ENCODE data around the gene NEDD8.
"Not testable (repeated sequence)": the region's sequence is repeated elsewhere in the genome, so short reads cannot be mapped to it uniquely, and the experiment has no call there.

The NEDD8 gene

DNA sequence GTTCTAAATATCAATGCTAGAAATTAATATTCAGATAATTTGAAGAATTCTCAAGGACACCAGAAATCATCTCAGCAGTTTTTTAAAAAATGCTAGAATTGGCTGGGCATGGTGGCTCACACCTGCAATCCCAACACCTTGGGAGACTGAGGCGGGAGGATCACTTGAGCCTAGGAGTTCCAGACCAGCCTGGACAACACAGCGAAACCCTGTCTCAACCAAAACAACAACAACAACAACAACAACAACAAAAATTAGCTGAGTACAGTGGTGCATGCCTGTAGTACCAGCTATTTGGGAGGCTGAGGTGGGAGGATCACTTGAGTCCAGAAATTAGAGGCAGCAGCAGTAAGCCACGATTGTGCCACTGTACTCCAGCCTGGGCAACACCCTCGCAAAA, 13.1 kb downstream of the NEDD8 start:
- no peak for DNase-seq

DNA sequence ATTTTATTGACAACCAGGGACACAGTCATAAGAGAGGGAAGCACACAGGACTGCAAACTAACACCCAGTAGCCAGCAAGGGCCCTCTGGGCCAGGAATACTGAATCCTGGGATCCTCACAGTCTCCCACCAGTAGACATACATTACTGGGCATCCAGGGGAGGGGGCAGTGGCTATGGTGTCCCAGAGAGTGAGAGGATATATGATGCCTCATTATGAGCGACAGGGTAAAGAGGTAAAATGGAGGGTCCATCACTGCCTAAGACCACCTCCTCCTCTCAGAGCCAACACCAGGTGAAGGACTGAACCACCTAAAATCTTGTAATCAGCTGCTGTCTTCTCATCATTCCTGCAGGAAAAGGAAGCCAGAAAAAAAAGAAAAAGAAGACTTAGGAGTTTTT, 15.3 kb downstream of the NEDD8 start:
- DNase-seq, result not testable (repeated sequence)

DNA sequence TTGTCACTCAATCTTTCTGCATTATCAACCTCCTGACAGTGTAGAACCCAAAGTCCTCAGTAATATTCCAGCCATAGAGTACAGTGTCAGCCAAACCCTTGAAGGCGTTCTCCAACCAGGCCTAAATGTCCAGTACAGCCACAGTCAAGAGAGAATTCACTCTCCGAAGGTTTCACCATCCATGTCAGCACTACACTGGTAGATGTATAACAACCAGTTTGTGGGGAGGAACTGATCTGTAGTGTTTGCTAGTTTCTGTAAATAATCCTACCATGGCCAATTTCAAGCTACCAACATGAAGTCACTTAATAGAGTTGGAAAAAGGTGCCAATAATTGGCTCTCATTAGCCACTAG, 15.8 kb downstream of the NEDD8 start:
- DNase-seq, result no peak

DNA sequence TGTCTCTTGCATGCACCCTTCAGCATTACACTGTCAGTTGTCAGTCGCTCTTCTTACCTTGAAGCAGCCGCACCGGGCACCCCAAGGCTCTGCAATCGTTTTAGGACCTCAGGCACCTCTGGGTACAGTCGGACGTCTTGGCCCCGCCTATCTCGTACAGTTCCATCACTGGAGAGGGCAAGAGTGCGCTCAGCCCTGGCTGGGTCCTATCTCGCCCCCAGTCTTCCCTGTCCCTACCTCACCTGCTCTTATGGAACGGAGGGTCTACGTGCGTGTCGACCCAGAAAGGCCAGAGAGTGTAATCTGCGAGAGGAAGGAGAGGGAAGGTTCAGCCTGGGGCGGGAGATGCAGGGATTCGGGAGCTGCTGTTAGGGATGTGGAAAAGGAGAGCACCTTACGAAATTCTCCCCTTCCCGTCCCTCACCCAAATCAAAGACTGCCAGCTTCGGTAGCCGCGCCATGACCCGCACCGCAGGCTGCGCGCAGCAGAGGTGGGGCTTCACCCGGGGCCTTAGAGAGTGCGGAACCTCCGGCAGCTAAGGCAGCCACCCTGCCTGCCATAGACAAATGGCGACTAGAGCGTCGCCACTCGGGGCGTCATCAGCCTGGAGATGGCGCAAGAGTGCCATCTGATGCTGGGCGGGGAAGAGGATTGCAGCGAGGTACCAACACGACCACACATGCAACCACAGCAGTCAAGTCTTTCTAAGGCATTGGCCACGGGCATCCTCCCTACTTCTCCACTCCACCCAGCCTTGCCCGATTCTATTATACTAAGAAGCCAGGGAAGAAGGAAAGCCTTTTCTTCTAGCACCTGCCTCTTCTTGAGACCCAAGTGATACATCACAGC, 16.4 kb downstream of the NEDD8 start, which contains the start of gene MDP1:
TSS of gene MDP1 (minus strand) at position 572 of the 850 bp plus-strand sequence. CDS start at position 461, 111 bp downstream.
- peak; percentile 89 for DNase-seq

DNA sequence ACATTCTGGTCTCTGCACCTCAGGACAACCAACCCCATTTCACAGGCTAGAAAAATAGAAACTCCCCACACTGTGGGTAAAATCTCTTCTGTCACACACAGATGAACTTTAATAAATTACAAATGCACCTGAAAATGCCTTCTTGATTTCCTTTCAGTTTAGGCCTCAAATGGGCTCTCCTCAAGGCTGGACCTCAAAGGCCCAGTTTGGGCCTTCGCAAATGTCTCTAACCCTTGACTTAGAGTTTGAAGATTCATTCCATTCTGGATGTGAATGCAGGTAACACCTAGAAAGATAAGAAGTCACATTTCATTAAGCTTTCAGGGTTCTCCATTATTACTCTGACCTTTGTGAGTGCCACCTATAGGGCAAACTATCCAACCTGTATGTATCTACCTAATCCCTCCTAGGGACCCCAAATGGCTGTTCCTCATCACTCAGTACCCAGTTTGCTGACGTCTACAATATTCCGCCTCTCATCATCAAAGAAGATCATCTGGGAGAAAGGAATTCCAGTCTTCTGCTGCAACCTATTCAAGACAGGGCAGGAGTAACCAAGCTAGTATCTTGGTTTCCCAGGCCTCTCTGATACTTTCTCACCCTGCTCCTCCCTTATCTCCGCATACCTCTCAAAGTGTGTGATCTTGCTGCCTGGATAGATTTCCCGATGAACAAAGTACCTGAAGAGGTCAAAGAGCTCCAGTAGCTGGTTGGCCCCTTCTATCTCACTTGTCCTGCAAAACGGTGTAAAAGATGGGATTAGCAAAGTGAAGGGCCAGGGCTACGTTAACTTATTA, 18.1 kb downstream of the NEDD8 start:
- no peak for DNase-seq

DNA sequence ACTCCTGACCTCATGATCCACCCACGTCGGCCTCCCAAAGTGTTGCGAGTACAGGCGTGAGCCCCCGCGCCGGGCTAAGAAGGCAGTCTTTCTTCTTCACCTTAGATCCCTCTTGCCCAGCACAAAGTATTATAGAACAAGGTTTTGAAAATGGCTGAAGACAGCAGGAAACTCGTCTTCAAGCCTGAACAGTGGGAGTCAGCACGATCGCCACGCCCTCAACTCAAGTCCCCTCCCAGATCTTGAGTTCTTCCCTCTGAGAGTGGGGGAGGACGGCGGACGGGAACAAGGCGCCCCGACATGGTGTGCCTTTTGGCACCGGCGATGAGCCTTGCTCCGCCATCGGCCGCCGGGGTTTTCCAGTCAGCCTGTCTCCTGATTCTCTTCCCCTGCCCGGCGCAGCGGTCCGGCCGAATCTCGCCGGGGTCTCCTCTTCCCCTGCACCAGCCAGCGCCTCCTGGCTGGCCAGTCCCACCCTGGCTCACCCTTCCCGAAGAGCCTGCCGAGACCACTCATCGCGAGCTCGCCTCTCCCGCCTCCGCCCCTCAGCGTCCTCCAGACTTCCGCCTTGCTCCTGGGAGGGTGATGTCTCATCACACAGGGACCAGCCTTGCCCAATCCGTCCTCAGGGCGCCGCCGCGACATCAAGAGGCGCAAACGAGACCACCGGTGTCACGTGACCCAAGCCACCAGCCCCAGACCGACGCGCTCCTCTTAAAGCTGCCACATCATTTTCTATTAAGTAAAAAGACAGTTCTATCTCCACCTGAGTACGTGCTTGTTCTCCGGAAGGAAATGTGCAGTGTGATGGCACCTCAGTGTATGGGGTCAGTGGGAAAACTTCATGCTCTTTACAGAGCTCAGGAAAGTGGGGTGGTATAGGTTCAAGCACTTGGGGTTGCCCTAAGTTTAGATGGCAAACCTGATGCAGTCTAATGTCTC, 19.0 kb downstream of the NEDD8 start, which contains the start of gene CHMP4A:
TSS of gene CHMP4A (minus strand) at position 565 of the 942 bp plus-strand sequence. CDS start at position 516, 49 bp downstream.
- peak; percentile 98 for DNase-seq

DNA sequence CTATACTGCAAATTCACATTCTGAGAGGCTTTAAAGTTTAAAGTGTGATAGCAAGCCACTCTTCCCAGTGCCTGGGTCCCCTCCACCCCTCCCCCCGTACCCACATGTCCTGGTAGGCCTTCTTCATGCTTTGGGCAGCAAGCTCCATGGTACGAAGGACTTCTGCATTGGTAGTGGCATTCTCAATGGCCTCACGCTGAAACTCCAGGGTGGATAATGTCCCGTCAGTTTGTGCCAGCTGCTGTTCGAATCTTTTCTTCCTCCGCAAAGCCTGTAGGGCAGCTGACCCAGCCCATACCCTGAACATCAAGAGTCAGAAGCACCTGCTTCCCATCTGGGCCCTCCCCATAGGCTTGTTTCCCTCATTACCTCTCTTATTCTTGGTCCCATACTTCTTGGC, 20.9 kb downstream of the NEDD8 start:
- no peak for DNase-seq

DNA sequence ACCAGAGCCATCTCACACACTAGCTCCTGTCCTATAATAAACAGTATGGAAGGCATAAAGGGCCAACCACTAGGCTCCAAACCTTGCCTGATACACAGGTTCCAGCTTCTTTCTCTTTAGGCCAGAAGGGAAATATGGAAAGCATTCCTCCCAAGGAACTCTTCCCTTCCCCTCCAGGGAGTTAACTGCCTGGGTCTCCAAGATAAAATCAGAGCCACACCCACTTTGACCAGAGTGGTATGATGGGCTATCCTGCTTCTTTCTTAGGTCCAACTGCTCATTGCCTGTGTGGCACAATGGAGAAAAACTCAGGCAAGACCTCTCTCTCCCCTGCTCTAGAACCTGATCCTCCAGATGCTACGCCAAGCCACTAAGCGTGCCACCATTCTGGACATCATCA, 24.5 kb downstream of the NEDD8 start:
- DNase-seq, result no peak

DNA sequence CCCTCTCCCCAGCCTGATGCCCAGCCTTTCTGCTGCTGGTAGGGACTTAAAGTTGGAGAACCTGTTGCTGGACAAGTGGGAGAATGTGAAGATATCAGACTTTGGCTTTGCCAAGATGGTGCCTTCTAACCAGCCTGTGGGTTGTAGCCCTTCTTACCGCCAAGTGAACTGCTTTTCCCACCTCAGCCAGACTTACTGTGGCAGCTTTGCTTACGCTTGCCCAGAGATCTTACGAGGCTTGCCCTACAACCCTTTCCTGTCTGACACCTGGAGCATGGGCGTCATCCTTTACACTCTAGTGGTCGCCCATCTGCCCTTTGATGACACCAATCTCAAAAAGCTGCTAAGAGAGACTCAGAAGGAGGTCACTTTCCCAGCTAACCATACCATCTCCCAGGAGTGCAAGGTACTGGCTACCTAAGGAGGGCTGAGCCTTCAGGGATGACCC, 25.0 kb downstream of the NEDD8 start:
- DNase-seq, result no peak

DNA sequence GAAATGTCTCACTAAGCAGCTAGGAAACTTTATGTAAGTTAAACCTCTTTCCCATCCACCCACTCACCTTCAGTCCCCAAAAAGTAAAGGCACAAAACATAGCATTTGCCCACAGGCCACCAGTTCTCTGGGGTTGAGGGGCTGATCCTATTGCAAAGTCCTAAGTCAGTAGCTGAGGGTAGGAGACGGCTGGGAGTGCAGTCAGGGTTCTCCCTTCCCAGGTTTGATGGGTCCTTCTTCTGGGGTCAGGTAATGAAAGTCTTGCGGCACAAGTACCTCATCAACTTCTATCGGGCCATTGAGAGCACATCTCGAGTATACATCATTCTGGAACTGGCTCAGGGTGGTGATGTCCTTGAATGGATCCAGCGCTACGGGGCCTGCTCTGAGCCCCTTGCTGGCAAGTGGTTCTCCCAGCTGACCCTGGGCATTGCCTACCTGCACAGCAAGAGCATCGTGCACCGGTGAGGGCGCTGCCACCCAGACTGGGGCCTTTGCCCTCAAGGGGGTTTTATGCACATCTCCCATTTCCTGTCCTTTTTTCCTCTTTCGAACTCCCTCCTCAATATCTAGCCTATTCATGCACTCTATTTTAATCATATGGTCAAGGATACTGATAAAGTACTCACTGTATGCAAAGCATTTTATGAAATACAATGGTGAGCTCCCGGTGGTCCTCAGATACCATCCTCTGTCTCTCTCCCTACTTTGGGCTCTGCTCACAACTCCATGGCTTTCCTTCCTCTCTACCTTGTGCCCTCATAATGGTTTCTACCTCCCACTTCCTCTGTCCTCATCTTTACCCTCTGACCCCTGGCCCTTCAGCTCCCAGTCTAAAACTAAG, 25.7 kb downstream of the NEDD8 start:
- no peak for DNase-seq

DNA sequence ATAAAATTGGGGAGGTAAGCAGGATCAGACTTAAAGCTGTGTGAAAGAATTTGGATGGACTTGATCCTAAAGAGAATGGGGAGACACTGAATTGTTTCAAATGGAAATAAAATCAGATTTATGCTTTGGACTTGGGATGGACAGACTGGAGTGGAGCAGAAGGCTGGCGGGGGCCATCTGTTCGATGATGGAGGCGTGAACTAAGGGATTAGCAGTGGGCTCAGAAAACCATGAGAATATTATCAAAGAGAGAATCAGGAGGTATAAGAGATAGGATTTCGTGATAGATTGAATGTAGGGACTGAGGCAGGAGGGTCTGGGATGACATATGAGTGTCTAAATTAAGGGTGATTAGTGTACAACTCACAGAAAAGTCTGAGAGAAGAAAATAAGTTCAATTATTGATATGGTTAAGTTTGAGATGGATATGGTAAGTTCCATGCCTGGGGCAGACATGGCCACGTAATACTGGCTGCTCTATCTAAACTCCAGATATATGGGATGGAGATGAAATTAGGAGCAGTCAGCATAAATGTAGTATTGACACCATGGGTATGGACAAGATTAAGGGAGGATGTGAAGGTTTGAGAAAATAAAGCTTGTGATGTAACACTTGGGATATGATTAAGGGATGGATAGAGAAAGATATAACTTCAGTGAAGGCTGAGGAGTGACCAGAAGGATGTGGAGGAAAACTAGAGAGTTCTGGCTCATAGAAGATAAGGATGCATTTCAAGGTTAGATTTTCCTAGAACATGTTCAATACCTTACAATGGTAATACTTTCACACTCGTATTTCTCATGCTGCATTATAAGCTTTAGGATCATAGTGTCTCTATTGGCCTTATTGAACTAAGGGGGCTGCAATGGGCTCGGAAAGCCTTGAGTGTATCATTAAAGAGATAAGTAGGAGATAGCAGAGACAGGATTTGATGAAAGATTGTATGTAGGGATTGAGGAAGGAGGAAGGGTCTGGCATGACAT, 27.7 kb downstream of the NEDD8 start:
- DNase-seq, result no peak

DNA sequence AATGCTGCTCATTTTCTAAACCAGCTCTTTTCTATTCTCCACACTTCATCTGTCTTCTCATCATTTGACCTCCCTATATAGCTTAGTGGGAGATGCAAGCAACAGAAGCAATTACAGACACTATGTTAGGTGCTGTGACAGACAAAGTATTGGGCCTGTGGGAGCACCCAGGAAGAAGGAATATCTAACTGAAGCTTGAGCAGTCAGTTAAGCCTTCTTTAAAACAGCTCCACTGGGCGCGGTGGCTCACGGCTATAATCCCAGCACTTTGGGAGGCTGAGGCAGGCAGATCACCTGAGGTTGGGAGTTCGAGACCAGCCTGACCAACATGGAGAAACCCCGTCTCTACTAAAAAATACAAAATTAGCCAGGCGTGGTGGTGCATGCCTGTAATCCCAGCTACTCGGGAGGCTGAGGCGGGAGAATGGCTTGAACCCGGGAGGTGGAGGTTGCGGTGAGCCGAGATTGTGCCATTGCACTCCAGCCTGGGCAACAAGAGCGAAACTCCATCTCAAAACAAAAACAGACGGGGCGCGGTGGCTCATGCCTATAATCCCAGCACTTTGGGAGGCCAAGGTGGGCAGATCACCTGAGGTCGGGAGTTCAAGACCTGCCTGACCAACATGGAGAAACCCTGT, 28.8 kb downstream of the NEDD8 start:
- DNase-seq, result not testable (repeated sequence)

DNA sequence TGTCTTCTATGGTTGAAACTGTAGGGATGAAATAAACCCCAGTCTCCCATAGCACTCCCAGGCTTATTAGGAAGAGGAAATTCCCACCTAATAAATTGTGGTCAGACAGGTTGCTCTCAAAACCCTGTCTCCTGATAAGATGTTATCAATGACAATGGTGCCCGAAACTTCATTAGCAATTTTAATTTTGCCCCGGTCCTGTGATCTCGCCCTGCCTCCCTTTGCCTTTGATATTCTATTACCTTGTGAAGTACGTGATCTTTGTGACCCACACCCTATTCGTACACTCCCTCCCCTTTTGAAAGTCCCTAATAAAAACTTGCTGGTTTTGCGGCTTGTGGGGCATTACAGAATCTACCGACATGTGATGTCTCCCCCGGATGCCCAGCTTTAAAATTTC, 29.6 kb downstream of the NEDD8 start:
- DNase-seq, result not testable (repeated sequence)

DNA sequence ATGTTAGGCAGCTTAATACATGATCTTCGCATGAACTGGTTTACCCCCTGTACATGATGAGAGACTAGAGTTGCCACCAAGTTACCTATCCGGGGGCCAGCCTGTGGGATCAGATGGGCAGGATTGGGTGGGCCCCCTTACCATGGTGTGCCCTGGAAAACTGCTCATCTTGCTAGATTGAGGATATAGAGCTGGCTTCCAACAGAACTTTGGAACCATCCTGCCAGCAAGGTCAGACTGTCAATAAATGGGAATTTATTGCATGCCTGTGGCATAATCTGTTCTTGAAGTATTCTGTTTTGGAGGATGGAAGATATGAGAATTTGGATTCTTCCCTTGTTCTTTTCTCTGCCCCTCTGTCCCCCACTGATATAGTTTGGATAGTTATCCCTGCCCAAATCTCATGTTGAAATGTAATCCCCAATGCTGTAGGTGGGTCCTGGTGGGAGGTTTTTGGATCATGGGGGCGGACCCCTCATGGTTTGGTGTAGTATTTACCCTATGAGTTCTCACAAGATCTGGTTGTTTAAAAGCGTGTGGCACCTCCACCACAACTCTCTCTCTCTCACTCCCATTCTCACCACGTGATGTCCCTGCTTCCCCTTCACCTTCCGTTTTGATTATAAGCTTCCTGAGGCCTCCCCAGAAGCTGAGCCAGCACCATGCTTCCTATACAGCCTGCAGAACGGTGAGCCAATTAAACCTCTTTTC, 33.2 kb downstream of the NEDD8 start:
- no peak for DNase-seq

DNA sequence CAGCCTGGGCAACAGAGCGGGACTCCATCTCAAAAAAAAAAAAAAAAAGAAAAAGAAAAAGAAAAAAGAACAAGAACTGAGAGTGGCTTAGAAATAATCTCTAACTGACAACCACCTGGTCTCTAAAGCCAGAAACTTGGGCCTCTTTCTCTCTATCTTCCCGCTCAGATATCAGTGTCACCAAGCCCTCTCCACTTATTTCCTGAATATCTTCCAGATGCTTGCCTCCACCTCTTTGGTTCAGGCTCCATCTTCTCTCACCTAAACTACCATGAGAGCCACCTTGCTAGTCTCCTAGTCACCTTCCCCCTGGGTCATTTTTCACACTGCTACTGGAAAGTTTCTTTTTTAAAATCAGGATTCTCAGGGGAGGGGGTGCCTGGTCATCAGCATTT, 35.1 kb downstream of the NEDD8 start:
- no peak for DNase-seq

DNA sequence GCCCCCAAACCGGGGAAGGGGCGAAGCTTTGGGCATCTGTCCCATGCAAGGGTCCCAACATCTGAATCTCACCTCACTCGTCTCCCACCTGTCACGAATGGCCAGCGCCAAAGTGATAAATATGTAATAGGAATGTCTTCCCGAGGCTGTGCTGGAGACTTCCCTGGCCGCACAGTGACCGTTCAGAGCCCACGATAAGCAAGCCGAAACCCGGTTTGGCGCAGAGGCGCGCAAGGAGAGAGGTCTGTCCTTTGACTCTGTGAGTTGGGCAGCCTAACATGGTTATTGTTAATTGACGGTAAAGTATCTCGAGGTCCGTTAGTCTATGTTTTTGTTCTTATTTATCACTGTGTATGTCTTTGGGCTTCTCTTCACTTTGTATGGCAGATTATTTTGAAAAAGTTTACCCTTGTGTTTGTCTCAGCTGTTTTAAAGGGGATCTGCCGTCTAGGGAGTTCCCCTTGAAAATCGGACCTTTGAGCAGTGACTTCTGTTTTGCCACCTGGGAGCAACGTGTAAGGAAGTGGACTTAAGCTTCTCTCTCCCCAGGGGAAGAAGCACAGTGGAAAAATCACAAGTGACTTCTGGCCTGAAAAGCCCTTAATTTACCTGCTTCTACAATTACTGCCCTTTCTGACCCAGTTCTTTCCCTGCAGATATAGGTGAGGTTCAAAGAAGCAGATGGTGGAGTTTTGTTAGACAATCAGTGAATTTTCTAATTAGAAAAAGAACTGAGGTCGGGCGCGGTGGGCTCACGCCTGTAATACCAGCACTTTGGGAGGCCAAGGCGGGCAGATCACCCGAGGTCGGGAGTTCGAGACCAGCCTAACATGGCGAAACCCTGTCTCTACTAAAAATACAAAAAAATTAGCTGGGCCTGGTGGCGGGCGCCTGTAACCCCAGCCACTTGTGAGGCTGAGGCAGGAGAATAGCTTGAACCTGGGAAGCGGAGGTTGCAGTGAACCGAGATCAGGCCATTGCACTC, 35.8 kb downstream of the NEDD8 start:
- no peak for DNase-seq

DNA sequence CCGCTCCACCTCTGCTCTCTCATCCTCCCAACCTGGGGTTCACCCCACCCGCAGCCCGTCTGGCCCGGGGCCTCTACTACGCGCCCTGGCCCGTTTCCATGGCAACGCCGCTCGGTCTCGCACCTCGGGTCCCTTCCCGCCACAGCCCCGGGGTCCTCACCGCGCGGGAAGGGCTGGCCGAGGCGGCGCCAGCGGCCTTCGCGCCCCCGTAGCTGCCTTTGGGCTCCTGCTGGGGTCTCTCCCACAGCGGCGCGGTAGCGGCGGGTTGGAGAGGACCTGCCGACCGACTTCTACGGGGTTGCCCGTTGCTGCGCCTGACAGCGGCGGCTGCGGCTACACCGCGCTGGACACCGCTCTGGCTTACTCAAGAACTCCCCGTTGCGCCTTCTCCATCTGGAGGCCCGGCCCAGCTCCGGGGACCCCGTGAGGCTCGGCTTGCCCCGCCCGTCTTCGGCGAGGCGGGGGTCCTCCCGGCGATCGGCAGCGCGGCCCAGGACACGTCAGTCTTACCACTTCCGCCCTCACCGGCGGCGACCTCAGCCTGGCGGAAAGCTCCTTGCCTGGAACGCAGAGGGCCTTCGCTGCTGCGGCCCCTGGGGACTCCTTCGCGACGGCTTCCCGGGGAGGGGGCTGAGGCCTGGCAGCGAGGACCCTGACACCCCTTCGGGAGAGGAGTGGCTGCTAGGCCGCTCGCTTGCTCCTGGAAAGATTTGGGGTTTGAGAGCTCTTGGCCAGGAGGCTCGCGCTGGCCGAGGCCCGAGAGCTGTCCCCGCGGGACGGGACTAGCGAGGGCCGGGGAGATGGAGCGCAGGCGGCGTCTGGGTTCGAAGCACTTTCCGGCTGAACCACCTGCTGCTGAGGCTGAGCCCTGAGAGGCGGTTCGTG, 36.7 kb downstream of the NEDD8 start, which contains the start of gene TM9SF1:
TSS of gene TM9SF1 (minus strand) at position 256 of the 885 bp plus-strand sequence. CDS start 422 bp downstream, outside the sequence.
- peak; percentile 93 for DNase-seq
